Measurements from ENCODE around the gene NEK6. TPM values are rescaled to one million over a fixed set of nuclear protein-coding genes. Genes with fewer than 3 reads are reported as not detected.

The NEK6 gene
- total and polyA plus RNA-seq, 2 of the 8 experiments (the other 6 are each of a cell fraction or from before 2014, with no cell fraction given), result 17.7 to 19.7 TPM

GRCh38 chr9:124325816-124326215 is 68.1 kb downstream of the NEK6 start:
- no peak overlapping the region for H2BK20ac ChIP-seq (ENCODE audit: low read length)
- H3K4ac ChIP-seq (replicated peaks; ENCODE audit: insufficient read length, low read depth, low read length), result no peak overlapping the region
- H2BK12ac ChIP-seq (ENCODE audit: low read depth, low read length), result no peak overlapping the region
- H3K36me3 ChIP-seq (ENCODE audit: control insufficient read depth in 2 of 4, insufficient read depth in 4 of 4, low read length in 3 of 4), result no peaks in the 10 kb centered on the region
- H4K20me1 ChIP-seq (replicated peaks in 1 of 2; ENCODE audit: control insufficient read depth in 1 of 2, insufficient read depth in 2 of 2, low read length in 2 of 2), result peaks cover 0 to 2% of the 10 kb centered on the region in 2 experiments
- H4K91ac ChIP-seq (replicated peaks; ENCODE audit: insufficient read length, low read length), result no peak overlapping the region
- no peak overlapping the region for H3K56ac ChIP-seq (replicated peaks; ENCODE audit: insufficient read length, low read depth, low read length)
- H3K4me2 ChIP-seq (ENCODE audit: insufficient read depth in 1 of 2, low read depth in 2 of 2, low read length in 2 of 2), result no peak overlapping the region
- no peak overlapping the region for H2BK5ac ChIP-seq (ENCODE audit: low read depth, low read length)
- DNase-seq (ENCODE audit: low read depth in 1 of 2, low spot score in 2 of 2) (no peak), FAIRE-seq (no peak)
- no peak overlapping the region for H3K27ac ChIP-seq (ENCODE audit: low read depth, low read length)
- no peak overlapping the region for H3K18ac ChIP-seq (ENCODE audit: extremely low read depth, low read length)
- H2BK120ac ChIP-seq (replicated peaks; ENCODE audit: low read depth, low read length), result no peak overlapping the region
- no peak overlapping the region for H3K4me3 ChIP-seq (ENCODE audit: extremely low read depth in 1 of 4, insufficient read depth in 2 of 4, low read depth in 3 of 4, low read length in 4 of 4)
- H4K5ac ChIP-seq (ENCODE audit: insufficient read length, low read depth, low read length), result no peak overlapping the region
- no peaks in the 10 kb centered on the region for H3K79me1 ChIP-seq (ENCODE audit: low read depth, low read length)
- H3K23ac ChIP-seq (ENCODE audit: insufficient read length), result no peak overlapping the region
- no peaks in the 10 kb centered on the region for H3K9me3 ChIP-seq (ENCODE audit: insufficient read depth in 2 of 2, low read depth in 1 of 2, low read length in 1 of 2)
- H3K27me3 ChIP-seq (replicated peaks in 1 of 4; ENCODE audit: control insufficient read depth in 3 of 4, extremely low read depth in 1 of 4, insufficient read depth in 3 of 4, low read length in 3 of 4), result no peaks in the 10 kb centered on the region
- POLR2A ChIA-PET (ENCODE audit: partially characterized antibody), result interaction anchor here (0.6 kb wide), 1 partner anchor 108 kb away, joined by 3 read pairs; no protein-coding TSS in a partner anchor
- no peak overlapping the region for H3K9ac ChIP-seq (replicated peaks in 1 of 4; ENCODE audit: extremely low read depth in 1 of 4, low read depth in 3 of 4, low read length in 3 of 4)
- no peak overlapping the region for H2AK5ac ChIP-seq (ENCODE audit: low read depth, low read length)
- H3K4me1 ChIP-seq (replicated peaks in 1 of 4; ENCODE audit: control insufficient read depth in 3 of 4, insufficient read depth in 4 of 4, low read length in 3 of 4), result no peaks in the 10 kb centered on the region
- CTCF ChIA-PET (ENCODE audit: partially characterized antibody), result interaction anchor here (0.7 to 3.7 kb wide), 15 partner anchors 10 to 285 kb away, joined by 3 to 24 read pairs (median 7); partner anchors contain the start of gene PSMB7
- H4K8ac ChIP-seq (ENCODE audit: extremely low read depth, insufficient read depth, low read length), result no peak overlapping the region
- WGBS, 2 experiments (ENCODE audit: extremely low coverage in 1 of 2, insufficient coverage in 1 of 2, insufficient read length in 1 of 2, insufficient replicate concordance in 2 of 2, low coverage in 1 of 2, low lambda C conversion rate in 2 of 2, missing lambda C conversion rate in 1 of 2), result 97% methylated on average over 4 of the region's 6 CpGs; no CpG with 5 or more reads in 1 of the 2 experiments
- no peak overlapping the region for H2AFZ ChIP-seq (ENCODE audit: low read length)
- H3K14ac ChIP-seq (ENCODE audit: insufficient read length), result no peak overlapping the region
- H3K79me2 ChIP-seq (ENCODE audit: control insufficient read depth in 1 of 2, insufficient read depth in 2 of 2, low read length in 2 of 2), result no peaks in the 10 kb centered on the region
- no peaks in the 10 kb centered on the region for H3K23me2 ChIP-seq (ENCODE audit: low read depth, low read length)
- no peak overlapping the region for H2BK15ac ChIP-seq (ENCODE audit: low read length)
- TF ChIP-seq RAD21 (IDR thresholded peaks at IDR 0.05 in 1 of 2, conservative IDR thresholded peaks at IDR 0.05 in 1 of 2; ENCODE audit: low read depth in 2 of 2, low read length in 2 of 2), result no peak
- TF ChIP-seq, protein P1, sequence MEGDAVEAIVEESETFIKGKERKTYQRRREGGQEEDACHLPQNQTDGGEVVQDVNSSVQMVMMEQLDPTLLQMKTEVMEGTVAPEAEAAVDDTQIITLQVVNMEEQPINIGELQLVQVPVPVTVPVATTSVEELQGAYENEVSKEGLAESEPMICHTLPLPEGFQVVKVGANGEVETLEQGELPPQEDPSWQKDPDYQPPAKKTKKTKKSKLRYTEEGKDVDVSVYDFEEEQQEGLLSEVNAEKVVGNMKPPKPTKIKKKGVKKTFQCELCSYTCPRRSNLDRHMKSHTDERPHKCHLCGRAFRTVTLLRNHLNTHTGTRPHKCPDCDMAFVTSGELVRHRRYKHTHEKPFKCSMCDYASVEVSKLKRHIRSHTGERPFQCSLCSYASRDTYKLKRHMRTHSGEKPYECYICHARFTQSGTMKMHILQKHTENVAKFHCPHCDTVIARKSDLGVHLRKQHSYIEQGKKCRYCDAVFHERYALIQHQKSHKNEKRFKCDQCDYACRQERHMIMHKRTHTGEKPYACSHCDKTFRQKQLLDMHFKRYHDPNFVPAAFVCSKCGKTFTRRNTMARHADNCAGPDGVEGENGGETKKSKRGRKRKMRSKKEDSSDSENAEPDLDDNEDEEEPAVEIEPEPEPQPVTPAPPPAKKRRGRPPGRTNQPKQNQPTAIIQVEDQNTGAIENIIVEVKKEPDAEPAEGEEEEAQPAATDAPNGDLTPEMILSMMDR (IDR thresholded peaks at IDR 0.05; ENCODE audit: control extremely low read depth in 1 of 3, insufficient read depth in 1 of 3, low read depth in 1 of 3, low read length in 3 of 3), result no peak
- TF ChIP-seq EZH2 (IDR thresholded peaks at IDR 0.05; ENCODE audit: low read depth, low read length, severe bottlenecking), result no peak
- no peak for TF ChIP-seq SIRT6 (IDR thresholded peaks at IDR 0.05; ENCODE audit: low read length)
- TF ChIP-seq TAF7 (optimal IDR thresholded peaks at IDR 0.05; ENCODE audit: borderline replicate concordance, low read depth, low read length), result no peak
- no peak for TF ChIP-seq SIN3A (conservative IDR thresholded peaks at IDR 0.05 in 1 of 2, IDR thresholded peaks at IDR 0.05 in 1 of 2; ENCODE audit: low read depth in 1 of 2, low read length in 2 of 2)
- TF ChIP-seq KDM4A (IDR thresholded peaks at IDR 0.05; ENCODE audit: low read depth, low read length, severe bottlenecking), result no peak
- TF ChIP-seq RNF2 (IDR thresholded peaks at IDR 0.05; ENCODE audit: borderline replicate concordance, low read depth, low read length, missing control alignments, poor library complexity, severe bottlenecking), result no peak
- TF ChIP-seq TEAD4 (IDR thresholded peaks at IDR 0.05; ENCODE audit: low read depth, low read length), result no peak
- TF ChIP-seq SIX5 (IDR thresholded peaks at IDR 0.05; ENCODE audit: low read depth, low read length), result no peak

All from H1 (cell line).